Daoy (cell line): ENCODE results near the gene ATP5F1D. TPM values are rescaled to one million over a fixed set of nuclear protein-coding genes. Genes with fewer than 3 reads are reported as not detected.

ENCODE experiments used
- DNase-seq: peaks from one replicate; pipeline ENCODE4 v3.0.0-alpha.2; 2015; ENCODE audit warnings: low read depth
- total RNA-seq: library from RNA; depleted of rRNA; stranded (reverse); fragments of >200 nt; shearing (Covaris generic); gene quantifications from 2 replicates; pipeline ENCODE4 v1.2.3, GENCODE V29; 2014

The ATP5F1D gene
- total RNA-seq, 1 experiment from 2014 or later: 41.4 TPM

DNA sequence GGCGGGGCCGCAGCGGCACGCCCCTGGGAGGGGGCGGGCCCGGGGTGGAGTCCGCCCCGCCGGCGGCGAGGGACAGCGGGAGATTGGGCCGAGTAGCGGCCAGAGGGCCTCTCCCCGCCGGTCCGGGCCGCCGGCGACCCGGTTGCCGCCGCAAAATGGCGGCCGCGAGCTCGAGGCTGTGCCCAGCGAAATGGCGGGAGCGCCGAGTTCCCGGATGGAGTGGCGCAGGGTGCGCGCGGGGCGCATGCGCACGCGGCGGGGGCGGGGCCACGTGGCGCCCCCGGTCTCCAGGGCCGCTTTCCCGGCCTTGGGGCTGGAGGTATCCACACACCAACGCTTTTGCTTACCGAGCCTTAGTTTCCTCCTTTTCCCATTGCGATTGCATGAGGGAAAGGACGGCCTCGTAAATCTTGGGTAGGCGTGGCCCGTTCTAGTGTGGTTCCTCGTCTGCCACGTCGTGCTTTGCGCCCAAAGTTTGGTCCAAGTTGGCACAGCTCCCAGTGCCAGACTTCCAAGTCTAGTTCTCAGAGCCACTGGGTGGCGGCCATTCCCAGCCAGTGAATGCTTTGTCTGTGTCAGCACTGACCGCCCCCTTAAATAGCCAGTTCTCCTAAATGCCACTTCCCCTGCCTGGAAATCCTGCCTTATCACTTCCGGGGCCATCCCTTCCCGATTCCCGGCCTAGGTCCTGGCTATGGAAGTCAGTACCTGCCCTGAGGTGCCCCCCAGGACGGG, 28.1 kb downstream of the ATP5F1D start:
- peak; percentile 94 for DNase-seq

DNA sequence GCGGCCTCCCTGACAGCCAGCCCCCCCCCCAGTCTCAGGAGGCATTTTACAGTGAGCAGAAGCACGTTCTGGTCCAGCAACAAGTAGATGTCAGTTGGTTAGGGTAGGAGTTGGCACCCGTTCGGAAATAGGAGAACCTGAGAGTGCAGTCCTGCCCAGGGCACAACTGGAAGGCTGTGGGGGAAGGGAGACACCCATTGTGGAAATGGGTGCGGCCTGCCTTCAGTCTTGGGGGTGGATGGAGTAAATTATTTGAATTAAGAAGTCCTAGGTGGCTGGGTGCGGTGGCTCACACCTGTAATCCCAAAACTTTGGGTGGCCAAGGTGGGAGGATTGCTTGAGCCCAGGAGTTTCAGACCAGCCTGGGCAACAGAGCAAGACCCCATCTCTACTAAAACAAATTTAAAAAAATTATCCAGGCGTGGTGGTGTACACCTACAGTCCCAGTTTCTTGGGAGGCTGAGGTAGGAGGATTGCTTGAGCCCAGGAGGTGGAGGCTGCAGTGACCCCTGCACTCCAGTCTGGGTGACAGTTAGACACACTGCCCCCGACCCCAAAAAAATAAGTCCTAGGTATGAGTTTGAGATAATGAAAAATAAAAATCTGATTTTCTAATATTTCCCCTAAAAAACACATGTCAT, 28.8 kb downstream of the ATP5F1D start:
- DNase-seq: no peak

DNA sequence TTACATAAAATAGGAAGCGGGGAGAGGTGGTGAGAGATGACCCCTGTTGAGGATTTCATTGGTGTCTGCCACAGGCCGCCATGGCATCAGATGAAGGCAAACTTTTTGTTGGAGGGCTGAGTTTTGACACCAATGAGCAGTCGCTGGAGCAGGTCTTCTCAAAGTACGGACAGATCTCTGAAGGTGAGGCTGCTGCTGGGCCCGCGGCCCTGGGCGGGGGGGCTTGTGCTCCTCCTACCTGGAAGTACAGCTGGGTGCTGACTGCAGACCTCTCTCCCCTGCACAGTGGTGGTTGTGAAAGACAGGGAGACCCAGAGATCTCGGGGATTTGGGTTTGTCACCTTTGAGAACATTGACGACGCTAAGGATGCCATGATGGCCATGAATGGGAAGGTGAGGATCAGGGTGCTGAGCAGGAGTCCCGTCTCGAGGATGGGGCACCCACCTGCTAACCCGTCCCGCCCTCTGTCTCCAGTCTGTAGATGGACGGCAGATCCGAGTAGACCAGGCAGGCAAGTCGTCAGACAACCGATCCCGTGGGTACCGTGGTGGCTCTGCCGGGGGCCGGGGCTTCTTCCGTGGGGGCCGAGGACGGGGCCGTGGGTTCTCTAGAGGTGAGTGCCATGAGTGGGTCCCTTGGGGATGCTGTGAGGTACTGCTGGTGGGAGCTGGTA, 29.4 kb downstream of the ATP5F1D start:
- DNase-seq: no peak

DNA sequence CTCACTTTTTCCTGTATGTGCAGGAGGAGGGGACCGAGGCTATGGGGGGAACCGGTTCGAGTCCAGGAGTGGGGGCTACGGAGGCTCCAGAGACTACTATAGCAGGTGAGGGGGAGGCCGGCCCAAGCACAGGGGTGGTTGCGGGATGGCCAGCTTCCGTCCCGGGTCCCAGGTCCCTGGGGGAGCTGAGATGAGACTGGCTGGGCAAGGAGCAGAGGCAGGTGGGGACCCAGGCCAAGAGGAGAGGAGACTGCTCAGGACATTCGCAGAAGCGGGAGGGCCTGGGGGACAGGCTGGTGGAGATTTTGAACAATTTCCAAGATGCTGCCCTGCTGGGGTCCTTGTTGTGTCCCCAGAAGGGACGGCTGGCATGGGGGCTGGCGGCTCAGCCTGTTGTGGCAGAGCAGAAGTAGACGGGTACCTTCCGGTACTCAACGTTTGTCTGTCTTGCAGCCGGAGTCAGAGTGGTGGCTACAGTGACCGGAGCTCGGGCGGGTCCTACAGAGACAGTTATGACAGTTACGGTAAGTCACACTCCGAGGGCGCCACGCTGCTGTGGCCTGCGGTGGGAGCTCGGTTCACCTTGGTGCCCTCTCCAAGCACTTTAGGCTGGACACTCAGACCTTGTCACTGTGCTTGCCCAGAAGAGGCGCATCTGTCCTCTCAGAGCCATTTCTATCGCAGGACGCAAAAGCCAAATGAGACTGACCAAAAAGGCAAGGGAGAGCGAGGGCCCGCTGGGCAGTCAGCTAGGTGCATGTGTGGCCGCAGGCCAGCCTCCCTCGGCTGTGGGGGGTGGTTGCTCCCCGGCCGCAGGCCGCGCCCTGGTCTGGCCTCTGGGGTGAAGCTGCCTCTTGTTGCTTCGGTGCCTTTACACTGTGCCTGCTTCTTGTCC, 30.2 kb downstream of the ATP5F1D start:
- no peak for DNase-seq

DNA sequence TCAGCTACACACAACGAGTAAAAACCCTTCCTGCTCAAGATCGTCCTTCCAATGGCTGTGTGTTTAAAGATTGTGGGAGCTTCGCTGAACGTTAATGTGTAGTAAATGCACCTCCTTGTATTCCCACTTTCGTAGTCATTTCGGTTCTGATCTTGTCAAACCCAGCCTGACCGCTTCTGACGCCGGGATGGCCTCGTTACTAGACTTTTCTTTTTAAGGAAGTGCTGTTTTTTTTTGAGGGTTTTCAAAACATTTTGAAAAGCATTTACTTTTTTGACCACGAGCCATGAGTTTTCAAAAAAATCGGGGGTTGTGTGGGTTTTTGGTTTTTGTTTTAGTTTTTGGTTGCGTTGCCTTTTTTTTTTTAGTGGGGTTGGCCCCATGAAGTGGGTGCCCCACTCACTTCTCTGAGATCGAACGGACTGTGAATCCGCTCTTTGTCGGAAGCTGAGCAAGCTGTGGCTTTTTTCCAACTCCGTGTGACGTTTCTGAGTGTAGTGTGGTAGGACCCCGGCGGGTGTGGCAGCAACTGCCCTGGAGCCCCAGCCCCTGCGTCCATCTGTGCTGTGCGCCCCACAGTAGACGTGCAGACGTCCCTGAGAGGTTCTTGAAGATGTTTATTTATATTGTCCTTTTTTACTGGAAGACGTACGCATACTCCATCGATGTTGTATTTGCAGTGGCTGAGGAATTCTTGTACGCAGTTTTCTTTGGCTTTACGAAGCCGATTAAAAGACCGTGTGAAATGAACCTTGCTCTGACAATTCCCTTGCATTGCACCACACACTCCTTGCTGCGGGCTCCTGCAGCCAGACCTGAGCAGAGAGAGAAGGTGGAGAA, 31.1 kb downstream of the ATP5F1D start:
- no peak for DNase-seq

DNA sequence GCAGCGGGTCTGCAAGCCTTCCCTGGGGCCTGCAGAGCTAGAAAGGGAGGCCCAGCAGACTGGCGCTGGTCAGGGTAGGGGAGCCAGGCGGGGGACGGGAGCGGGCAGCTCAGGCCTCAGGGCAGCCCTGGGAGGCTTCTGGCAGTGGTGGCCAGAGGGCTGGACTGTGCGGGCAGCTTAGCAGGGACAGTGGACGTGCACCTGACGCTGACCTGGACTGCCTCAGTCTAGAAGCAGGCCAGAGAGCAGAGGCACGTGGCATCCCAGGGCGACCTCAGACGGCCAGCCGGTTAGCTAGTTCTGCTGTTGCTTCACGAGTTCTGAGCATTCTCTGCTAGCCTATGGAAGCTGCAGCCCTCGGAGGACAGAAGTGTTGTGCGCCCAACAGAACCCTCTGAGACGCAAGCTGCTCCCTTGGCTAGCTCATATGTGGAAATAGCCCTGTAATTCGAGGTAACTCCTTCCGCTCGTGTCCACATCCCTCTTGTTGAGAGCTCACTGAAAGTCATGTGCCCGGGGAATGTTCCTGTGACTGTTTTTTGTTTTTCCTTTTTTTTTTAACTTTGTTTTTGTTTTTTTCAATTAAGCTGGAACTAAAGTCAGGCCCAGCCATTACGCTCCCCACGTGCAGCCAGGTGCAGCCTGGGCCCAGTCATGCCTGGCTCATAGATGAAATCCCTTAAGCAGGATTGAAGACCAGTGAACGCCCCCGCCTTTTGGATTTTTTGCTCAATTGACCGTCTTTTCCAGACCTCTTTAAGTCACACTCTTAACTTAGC, 31.9 kb downstream of the ATP5F1D start:
- DNase-seq: no peak

DNA sequence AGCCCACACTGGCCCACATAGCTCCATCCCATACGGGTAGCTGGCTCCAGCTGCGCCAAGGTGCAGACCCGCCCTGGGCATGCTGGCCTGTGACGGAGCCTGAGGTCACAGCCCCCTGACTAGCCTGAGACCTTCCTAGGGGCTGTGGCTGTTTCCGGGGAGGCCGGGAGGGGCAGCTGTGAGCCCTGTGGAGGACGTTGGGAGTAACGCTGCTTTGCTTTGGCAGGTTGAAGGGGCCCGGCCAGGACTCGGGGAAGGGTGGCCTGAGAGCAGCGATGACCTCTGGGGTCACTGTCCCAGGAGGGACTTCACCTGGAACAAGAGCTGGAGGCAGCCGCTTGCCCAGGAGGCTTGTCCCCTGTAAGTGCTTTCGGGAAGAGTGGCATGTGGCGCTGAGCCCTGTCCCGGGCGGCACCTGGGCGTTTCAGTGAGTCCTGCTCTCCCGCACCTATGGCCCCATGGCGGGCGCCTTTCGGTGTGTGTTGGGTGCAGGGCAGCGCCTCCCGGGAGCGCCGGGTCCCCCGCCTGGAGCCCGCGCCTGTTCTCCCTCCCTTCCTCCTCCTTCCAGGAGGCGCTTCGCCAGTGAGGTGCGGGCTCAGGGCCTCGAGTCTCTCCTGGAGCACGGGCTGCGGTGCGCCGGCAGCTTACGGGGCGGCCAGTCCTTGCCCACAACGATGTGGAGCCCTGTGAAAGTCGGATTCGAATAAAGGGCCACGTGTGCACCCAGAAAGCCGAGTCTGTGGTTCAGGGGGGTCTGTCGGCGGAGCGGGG, 32.7 kb downstream of the ATP5F1D start:
- no peak for DNase-seq

DNA sequence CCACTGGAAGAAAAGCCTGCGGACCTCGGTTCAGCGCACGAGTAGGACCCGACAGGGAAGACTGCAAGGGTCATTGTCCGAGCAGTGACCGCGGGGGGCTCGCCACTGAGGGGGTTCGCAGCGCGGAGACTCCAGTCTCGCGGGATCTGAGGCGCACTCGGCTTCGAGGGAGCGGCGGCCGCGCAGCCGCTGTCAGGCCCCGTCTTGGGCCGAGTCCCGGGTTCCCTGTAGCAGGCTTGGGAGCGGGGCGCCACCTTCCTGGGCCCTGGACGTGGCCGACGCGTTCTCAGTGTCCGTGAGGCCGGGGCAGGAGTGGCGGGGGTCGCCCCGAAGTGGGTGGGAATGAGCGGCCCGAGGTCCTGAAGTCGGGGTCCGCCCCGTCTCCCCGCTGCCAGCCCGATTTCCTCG, 33.3 kb downstream of the ATP5F1D start:
- no peak for DNase-seq

DNA sequence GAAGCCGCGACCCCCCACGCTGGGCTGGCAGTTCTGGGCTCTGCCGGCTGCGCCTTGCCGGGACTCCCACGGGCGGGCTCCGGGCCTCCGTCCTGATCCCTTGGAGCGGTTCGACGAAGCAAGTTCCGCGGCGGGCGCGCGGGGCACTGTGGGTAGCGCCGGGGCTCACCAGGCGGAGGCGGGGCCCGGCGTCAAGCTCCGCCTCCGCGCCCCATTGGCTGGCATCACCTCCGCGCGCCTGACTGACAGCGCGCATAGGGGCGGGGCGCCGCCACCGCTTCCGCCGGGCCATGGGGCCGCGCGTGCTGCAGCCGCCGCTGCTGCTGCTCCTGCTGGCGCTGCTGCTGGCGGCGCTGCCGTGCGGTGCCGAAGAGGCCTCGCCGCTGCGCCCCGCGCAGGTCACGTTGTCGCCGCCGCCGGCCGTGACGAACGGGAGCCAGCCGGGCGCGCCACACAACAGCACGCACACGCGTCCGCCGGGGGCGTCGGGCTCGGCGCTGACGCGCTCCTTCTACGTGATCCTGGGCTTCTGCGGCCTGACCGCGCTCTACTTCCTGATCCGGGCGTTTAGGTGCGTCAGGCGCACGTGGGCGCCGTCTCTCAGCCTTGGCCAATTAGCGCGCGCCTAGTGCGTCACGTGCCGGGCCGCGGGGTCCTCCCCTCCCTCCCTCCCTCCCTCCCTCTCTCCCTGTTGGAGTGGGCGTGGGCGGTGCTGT, 33.9 kb downstream of the ATP5F1D start, which contains the start of gene FAM174C:
TSS of gene FAM174C (plus strand) at position 271 of the 716 bp plus-strand sequence. CDS start at position 291, 20 bp downstream.
- peak; percentile 99 for DNase-seq

DNA sequence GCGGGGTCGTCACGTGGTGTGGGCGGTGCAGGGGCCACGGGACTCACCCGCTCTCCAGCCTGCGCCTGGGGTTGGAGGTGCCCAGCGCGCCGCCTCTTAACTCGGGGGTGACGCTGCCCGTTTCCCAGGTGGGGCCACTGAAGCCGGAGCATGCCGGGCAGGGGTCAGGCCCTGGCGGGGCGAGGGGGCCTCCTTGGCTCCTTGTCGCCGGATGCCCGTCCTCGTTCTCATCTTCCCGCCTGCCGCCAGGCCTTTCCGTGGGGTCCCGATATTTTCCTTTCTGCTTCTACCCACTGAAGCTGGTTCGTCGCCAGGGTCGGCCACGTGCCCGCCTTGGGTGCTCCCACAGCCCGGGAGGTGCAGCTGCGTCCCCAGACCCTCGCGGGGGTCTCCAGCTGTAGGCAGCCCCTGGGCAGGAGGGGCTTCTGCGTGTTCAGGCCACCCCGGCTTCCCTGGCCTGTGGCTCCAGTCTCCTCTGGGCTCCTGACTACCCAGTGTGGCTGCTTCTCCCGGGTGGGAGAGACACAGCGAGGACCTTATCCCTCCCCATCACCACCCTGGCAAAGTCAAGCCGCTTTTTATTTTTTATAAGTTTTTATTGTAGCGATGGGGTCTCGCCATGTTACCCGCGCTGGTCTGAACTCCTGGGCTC, 34.6 kb downstream of the ATP5F1D start:
- DNase-seq: no peak

DNA sequence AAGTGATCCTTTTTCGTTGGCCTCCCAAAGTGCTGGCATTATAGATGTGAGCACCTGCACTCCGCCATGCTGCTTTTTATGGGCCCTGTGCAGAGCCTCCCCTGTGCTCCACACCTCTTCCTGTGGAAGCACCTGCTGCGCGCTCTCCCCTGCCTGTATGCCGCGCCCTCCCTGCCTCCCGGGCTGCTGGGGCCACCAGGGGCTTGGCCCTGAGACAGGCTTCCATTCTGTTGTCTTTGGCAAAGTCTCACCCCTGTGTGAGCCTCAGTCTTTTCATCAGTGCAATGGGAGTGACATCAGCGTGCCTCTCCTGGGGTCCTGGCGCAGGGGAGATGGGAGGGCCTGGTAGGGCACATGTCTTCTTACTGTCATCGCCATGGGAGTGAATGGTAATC, 35.1 kb downstream of the ATP5F1D start:
- DNase-seq: peak; percentile 45

DNA sequence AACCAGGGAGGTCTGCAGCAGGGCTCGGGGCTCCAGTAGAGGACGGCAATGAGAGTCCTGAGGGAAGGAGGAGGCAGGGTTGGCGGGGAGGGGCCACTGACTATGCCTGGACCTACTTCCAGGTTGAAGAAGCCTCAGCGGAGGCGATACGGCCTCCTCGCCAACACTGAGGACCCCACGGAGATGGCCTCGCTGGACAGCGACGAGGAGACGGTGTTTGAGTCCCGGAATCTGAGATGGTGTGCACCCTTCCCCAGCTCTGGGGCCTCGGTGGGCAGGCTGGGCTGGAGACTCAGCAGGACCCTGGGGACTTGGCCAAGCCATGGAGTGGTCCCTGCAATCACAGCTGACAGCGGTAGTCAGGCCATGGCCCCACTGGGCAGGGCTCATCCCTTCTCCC, 35.5 kb downstream of the ATP5F1D start:
- DNase-seq: no peak

DNA sequence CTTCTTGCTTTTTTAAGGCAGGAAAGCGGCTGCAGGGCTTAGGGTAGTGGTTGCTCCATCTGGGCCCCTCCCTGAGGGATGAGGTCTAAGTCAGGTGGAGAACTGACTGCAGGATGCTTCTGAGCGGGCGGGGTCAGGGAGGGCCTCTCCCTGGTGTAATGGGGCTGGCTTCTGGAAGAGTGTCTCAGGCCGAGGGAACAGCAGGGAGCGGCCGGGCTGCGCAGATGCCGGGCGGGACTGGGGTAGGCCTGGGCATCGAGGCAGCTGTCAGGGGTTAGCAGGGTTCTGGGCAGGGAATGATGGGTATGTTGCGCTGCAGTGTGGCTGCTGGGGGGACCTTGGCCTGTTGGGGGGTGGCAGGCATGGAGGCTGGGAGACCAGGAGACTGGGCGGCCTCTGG, 36.5 kb downstream of the ATP5F1D start:
- no peak for DNase-seq

DNA sequence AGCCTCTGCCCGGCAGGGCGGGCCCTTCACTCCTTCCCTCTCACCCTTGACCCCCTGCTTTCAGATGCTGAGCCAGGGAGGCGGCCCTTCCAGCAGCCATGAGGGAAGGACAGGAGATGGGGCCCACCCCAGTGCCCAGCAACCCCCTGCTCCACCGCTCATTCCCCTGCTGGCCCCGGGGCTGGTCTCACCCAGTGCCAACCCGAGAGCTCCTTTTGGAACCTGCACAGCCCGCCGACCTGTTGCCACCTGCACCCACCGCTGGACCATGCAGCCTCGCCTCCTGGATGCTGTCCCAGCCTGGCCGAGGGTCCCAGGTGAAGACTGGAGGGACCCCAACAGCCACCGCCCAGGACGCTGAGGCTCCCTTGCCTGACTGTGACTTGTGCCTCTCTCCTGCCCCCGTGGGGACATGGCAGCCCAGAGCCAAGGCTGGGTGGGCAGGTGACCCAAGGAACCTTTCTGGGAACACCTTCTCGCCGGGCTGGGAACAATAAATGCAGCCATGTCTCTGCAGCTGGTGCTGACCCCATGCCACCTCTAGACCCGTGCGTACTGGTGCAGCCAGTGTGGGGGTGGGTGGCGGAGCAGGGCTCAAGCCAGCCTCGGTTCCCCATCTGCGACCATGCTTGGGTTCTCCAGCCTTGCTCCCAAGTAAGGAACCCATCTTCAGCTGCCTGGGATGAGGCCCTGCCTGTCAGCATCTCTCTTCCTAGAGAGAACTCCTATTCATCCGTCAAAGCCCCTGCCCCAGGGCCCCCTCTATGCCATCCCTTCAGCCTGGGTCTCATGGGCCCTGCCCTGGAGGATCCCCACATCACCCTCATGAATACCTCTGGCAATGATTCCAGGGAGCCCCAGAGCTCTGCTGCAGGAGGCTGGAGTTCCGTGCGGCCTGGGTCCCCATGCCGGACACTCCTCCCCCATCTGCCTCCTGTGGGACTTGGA, 37.4 kb downstream of the ATP5F1D start:
- DNase-seq: no peak

DNA sequence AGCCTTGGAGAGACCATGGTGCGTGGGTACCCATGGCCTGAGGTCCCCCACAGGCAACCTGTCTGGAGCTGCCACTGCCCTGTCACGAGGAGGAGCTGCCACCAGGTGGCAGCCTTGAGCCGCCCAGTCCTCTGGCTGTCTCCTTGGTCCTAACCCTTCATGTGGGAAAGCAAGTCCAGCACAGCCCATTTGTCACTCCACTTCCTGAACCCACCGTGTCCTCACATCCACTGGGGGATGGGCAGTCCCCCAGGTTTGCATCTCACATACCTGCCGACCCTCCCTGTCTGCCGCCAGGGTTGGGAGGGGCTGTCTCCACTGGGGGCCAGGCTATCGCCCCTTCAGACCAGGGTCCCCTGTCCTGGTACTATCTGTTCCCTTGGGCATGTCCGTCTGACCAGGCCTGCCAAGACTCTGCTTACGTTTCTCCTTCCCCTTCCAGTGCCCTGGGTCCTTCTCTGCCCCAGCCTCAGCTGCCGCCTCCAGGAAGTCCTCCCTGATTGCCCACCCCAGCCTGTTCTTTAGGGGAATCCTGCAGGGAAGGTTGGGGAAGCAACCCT, 38.3 kb downstream of the ATP5F1D start:
- DNase-seq: peak; percentile 87
